ENCODE results near the gene ZSWIM6.

The ZSWIM6 gene

GRCh38 chr5:61332851-61333320, 828 bp downstream of the ZSWIM6 start:
- DNase-seq (ENCODE audit: low read depth in 3 of 3), result no peak

- DNase-seq (ENCODE audit: low read depth in 3 of 3), result no peak
Observed at GRCh38 chr5:61333321-61333953, 1.4 kb downstream of the ZSWIM6 start.

DNA sequence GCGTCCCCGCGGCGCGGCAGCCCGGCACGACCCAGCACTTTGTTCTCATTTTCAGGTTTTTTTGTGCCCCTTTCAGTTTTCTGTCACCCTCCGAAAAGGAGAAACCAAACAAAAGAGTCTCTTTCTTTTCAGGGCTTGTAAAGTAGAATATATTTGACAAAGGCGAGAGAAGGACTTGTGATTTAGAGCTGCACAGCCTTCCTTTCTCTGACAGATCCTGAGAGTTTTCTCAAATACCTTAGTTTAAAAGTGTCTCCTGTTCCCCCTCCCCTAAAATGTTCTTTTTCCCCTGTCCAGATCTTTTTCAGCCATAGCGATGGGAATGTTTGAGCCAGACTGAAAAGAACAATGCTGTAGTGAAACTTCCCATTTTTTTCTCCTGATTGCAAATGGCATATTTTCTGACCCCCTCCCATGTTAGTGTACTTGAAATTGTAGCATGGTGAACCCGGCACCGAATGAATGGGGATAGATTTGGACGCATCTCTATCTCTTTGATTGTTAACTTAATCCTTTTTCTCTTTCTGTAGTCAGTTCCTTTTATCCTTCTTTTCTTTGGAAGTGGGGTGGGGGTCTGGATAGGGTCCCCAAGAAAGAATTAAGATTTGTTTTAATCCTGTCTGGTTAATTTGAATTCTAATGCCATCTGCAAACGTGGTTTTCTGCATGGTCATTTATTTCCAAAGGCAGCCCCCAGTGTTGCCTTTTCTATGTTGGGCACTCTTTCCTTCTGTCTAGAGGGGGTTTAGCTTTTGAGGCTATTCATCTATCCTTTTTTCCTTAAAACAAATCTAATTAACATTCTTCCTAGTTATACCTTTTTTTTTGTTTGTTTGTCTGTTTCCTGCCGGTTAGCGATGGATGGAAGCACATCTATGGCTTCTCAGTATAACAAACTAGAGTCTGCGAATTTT, 2.2 kb downstream of the ZSWIM6 start:
- no peak for DNase-seq (ENCODE audit: low read depth in 3 of 3)

DNA sequence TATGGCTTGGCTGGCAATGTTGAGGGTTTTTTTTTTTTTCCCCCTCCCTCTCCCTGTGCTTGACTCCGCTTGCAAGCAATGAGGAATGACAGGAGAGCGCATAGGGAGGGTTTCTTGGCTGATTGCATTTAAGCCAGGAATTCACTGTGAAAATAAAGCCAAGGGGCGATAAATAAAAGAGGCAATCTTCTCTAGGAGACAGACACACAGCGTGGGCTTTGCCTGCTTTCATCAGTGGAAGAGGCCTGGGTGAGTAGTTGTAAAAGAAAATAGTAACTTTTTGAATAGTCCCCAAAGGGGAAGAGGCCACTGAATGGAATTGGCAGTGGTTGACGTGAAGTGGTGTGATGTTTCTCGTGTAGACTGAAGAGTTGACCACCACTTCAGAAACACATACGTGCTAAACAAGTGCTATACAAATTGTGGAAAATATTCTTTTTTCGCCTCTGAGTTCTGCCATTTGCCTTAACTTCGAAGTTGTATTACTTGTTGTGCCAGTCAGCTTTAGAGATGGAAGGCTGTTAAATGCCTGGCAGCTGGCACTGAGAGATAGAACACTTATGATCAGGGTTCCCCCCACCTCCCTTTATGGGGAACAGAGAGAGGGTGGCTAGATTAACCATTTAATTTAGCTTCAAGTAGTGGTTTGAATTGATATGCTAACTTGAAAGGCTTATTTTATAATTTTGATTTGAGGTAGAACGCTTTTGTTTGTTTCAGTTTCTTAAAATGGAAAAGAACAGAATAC, 3.0 kb downstream of the ZSWIM6 start:
- DNase-seq (ENCODE audit: low read depth in 3 of 3), result no peak

GRCh38 chr5:61339764-61340163, 7.7 kb downstream of the ZSWIM6 start:
- no peak for DNase-seq (ENCODE audit: low read depth in 3 of 3)

GRCh38 chr5:61340775-61341361, 8.8 kb downstream of the ZSWIM6 start:
- no peak for DNase-seq (ENCODE audit: low read depth in 3 of 3)

DNA sequence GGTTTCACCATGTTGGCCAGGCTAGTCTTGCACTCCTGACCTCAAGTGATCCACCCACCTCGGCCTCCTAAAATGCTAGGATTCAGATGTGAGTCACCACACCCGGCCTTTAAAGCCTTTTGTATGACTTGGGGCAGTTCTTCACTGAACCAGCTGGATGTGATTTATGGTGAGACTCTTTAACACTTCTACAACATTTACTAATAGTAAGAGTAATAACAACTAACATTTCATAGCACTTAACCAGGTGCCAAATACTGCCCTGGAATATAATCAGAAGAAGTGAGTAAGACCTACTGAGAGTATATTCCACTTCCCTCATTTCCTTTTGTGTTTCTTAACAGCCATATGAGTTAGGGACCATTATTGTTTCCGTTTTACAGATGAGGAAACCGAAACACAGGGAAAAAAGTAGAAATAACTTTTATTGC, 10.0 kb downstream of the ZSWIM6 start:
- no peak for DNase-seq (ENCODE audit: low read depth in 3 of 3)

GRCh38 chr5:61344187-61344944, 12.3 kb downstream of the ZSWIM6 start:
- DNase-seq (ENCODE audit: low read depth in 3 of 3), result no peak

- DNase-seq (ENCODE audit: low read depth in 3 of 3), result no peak
Observed at GRCh38 chr5:61346511-61346910, 14.5 kb downstream of the ZSWIM6 start.

DNA sequence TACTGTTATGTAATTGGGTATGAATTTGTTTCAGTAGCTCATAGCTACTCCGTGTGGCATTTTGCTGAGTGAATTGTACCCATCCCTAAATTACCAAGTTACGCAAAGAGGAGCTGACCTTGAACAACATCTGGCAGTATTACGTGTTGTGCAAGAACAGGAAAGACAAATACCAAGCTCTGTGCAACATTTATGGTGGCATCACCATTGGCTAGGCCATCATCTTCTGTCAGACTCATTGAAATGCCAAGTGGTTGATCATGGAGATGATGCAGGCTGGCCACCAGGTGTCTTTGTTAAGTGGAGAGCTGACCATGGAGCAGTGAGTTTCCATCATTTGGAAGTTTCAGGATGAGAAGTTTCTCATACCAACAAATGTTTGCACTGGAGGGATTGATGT, 15.0 kb downstream of the ZSWIM6 start:
- no peak for DNase-seq (ENCODE audit: low read depth in 3 of 3)

DNA sequence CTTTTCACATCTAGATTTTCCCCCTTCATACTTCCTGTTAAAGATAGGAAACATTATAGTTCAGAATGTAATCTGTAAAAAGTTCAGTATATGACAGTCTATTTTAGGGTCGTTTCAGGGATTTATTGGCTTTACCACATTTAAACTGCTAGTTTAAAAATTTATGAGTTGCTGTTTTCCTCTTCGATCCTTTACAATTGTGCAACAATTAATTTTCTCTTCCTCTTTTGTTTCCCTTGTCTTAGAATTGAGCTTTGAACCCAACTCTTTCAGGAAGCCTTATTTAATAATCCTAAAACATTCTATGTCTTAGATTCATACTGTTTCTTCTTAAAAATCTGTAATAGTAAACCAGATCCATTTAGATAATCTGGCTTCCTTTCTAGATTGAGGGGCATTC, 16.4 kb downstream of the ZSWIM6 start:
- no peak for DNase-seq (ENCODE audit: low read depth in 3 of 3)

DNA sequence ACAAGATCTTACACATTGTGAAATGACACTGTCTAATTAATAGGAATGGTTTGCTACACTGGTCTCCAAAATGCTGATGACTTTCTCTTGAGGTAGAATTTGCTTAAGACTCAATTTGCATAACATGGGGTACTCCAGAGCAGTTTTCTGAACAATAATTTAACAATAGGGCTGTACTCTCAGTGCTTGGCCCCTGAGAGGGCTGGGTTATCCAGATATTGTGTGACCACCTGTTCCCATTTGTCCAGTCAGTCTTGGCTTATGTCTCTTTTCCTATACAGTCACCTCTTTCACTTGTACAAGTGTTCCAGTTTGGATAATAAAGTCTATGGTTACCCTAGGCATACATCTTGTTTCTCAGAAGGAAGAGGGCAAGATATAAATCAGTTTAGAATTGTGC, 17.9 kb downstream of the ZSWIM6 start:
- DNase-seq (ENCODE audit: low read depth in 3 of 3), result no peak

DNA sequence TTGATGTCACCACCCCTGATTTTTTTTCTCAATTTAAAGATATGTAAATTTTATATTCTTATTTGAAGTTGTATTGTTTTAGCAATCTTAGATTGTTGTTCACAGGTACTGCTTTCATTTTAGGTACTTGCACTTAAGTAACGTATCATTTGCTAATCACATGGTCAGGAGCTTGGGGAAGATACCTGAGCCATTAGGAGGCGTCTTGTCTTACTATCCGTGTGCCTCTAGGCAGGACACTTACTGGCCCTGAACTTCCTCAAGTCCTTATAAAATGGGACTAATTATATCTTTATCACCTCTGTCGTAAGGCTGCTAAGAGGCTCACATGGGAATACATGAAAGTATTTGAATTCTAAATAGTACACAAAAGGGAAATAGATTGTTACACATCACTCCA, 18.5 kb downstream of the ZSWIM6 start:
- DNase-seq (ENCODE audit: low read depth in 3 of 3), result no peak

DNA sequence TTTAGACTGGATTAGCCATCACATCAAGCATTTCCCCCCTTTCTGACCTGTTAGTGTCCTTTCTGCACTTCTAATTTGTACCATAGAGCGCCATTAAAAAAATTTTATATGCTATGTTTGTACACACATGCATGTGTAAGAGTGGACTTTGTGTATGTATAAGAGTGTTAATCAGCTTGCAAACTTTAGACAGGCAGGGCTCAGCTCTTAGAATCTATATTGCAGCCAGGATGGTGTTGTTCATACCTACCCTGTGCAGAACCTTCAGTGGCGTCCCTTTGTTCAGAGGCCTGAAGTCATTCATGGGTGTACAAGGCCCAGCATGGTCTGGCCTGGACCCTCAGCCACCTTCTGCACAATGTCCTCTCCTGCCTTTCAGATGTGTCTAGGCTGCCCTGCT, 19.7 kb downstream of the ZSWIM6 start:
- no peak for DNase-seq (ENCODE audit: low read depth in 3 of 3)

- DNase-seq (ENCODE audit: low read depth in 3 of 3), result no peak
Observed at GRCh38 chr5:61352180-61352579, 20.1 kb downstream of the ZSWIM6 start.

GRCh38 chr5:61352612-61353156, 20.6 kb downstream of the ZSWIM6 start:
- DNase-seq (ENCODE audit: low read depth in 3 of 3), result no peak

- DNase-seq (ENCODE audit: low read depth in 3 of 3), result no peak
Observed at GRCh38 chr5:61353293-61353692, 21.2 kb downstream of the ZSWIM6 start.

GRCh38 chr5:61354199-61354598, 22.1 kb downstream of the ZSWIM6 start:
- DNase-seq (ENCODE audit: low read depth in 3 of 3), result no peak

DNA sequence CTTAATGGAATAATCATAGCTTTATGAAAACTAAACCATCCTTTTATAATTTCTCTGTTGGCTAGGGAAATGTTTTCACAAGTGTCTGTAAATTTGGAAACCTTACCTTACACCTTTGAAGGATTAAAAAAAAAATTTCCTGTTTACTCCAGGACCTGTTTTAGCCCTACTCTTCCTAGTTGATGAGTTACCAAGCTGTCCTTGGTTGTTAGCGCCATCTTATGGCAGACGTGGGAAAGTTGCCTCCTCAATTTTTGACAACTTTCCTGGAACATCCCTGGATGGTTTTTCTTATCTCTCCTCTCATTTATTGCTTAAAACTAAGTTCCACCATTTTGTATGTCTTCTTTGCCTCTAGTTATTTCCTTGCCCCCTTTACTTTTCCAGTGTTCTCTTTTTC, 25.7 kb downstream of the ZSWIM6 start:
- DNase-seq (ENCODE audit: low read depth in 3 of 3), result no peak

GRCh38 chr5:61362796-61363368, 30.8 kb downstream of the ZSWIM6 start:
- no peak for DNase-seq (ENCODE audit: low read depth in 3 of 3)
